Measurements from ENCODE around the gene POLG.

DNA sequence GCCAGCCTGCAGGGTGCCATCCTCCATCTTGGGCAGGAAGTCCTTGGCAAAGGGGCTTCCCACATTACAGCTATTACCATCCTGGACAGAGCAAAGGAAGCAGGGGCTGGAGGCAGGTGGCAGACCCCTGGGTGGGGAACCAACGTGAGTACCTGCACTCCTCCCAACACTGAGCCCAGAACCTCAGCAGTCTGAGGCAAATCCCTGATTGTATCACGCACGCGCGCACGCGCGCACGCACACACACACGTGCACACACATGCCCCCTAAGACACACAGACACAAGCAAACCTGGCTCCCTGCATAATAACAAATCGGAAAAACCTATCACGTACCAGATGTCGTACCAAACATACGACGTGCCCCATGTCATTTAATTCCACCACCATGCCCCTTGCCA is 11.8 kb downstream of the POLG start:
- TF ChIP-seq, protein P1, sequence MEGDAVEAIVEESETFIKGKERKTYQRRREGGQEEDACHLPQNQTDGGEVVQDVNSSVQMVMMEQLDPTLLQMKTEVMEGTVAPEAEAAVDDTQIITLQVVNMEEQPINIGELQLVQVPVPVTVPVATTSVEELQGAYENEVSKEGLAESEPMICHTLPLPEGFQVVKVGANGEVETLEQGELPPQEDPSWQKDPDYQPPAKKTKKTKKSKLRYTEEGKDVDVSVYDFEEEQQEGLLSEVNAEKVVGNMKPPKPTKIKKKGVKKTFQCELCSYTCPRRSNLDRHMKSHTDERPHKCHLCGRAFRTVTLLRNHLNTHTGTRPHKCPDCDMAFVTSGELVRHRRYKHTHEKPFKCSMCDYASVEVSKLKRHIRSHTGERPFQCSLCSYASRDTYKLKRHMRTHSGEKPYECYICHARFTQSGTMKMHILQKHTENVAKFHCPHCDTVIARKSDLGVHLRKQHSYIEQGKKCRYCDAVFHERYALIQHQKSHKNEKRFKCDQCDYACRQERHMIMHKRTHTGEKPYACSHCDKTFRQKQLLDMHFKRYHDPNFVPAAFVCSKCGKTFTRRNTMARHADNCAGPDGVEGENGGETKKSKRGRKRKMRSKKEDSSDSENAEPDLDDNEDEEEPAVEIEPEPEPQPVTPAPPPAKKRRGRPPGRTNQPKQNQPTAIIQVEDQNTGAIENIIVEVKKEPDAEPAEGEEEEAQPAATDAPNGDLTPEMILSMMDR (optimal IDR thresholded peaks at IDR 0.05 in 1 of 3, IDR thresholded peaks at IDR 0.05 in 1 of 3, conservative IDR thresholded peaks at IDR 0.05 in 1 of 3; ENCODE audit: extremely low read depth in 1 of 3, insufficient read depth in 2 of 3, low read length in 3 of 3), result no peak
- no peak for TF ChIP-seq EZH2 (IDR thresholded peaks at IDR 0.05; ENCODE audit: low read length)
